Activated CD4-positive, CD25-positive, alpha-beta regulatory T cell treated with anti-CD3 and anti-CD28 coated beads, Interleukin-2, amount 50 U/mL, for 24 hours (primary cell): ENCODE measurements around the gene RXFP2.

Experiments
- ATAC-seq, 2 donors: fragments of 150-1000 bp; cut with Tn5 transposase; one replicate each; pipeline ENCODE4 v1.10.0; 2021; ENCODE audit warnings: mild to moderate bottlenecking in 1 of 2, moderate library complexity in 1 of 2

Gene RXFP2

DNA sequence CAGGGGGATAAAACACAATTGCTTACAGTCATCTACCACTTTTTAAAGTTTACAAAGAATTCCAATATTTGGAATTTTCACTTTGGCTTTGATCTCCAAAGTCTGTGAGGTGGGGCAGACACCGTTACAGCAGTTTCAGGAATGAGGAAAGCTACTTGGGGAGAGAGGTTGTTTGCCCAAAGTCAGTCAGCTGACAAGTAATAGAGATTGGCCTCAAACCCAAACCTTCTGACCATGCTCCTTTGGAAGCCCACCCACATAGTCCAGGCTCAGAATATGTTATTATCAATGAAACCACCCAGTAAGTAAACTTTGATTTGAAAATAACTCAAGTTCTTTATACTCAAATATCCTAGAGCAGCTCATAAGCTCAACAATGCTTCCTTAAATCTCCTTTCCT lies 29.0 kb downstream of the RXFP2 start:
- ATAC-seq = no peak

DNA sequence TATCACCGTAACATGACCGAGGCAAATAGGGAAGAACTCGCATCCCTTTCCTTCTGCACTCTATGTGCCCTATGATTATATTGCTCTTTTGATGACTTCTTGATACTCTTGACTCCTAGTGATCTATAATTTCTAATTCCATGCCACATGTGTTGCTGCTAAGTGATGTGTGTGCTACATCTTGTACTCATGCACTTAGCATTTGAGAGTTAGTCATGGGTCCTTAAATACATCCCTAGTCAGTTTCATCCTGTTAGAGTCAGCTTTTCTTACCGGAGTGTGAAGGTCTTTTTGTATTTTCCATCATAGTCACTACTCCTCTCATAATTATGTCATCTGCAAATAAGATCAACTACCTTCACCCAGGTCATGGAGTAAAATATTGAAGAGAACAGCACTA lies 30.2 kb downstream of the RXFP2 start:
- ATAC-seq = no peak

DNA sequence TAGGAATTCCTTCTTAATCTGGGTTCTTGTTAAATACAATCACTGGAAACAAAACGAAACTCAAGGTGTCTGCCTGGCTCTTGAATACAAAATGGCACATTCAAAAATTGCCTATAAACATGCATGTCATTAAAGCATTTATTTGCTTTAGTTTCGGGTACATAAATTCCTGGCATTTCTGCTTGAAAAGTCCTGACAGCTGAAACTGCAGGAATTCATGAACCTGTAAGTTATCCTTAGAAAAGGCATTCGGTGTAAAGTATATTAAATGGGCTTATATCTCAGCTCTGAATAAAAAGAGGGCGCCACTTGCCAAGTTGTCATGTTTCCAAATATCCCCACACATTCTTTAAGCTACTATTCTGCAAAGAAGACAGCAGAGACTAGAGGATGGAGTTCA lies 32.9 kb downstream of the RXFP2 start:
- ATAC-seq = no peak

DNA sequence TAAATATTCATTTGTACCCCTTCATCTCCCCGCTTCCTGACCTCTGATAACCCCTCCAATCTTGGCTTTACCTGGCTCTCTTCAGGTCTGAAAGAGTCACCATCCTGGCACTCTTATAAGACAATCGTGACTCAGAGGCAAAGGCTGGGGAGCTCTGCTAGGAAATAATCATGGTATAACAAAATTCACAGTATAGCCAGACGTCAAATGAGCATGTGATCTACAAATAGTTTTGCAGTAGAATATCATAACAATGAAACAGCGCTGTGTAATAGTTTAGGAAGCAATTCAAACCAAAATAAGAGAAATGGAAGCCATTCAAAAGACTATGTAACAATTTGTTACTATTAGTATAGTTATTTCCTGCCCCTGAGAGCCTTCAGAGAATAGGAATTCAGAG lies 34.2 kb downstream of the RXFP2 start:
- no peak for ATAC-seq

DNA sequence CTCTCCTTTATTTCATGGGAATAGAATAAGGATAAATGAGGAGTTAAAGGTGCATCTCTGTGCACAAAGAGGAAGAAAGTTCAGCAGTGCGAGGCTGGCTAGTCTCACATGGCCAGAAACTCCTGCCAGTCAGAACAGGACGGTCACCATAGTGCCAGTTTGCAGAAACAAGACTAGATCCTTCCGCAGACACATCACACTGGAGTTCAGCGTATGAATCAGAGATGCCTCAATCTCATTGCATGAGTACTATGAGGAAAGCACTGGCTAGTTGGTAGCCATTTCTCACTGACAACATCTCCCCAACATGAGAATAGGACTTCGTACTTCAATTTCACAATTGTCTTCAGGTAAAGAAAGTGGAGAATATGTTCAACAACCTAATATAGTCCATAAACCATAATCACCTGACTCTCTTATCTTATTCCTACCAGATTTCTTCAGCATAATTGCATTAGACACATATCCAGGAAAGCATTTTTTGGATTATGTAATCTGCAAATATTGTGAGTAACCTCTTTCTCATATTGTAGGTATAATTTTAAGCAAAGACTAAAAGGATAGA lies 34.9 kb downstream of the RXFP2 start:
- no peak for ATAC-seq

DNA sequence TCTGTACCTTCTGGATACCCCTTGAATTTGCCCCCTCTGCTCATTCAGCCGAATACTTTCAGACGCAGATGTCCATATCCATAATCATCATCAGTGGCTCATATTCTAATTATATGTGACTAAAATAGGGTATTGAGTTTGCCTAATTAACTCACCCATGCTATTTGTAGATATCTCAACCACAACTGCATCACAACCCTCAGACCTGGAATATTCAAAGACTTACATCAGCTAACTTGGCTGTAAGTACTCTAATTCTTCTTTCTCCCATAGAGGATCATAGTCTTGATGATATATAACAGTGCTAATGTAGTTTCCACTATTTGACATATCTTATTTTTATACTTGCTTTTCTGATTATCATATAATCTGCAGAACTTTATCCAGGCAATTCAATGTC lies 35.8 kb downstream of the RXFP2 start:
- no peak for ATAC-seq

DNA sequence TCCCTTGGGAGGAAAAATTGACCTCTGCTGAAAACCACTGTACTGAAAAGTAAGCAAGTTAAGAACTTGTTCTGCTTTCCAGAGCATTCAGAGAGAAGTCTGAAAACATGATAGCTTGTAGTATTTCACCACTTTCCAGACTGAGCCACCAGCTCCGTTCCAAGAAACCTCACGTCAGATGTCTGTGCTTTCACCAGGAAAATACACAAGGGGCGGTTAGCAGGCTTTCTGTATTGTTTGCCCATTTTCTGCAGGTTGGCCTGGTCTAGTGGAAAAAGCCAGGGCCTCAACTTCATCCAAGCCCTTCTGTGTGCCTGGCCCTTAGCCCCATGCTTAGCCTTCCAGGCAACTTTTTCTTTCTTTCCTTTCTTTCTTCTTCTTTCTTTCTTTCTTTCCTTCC lies 36.4 kb downstream of the RXFP2 start:
- no peak for ATAC-seq

DNA sequence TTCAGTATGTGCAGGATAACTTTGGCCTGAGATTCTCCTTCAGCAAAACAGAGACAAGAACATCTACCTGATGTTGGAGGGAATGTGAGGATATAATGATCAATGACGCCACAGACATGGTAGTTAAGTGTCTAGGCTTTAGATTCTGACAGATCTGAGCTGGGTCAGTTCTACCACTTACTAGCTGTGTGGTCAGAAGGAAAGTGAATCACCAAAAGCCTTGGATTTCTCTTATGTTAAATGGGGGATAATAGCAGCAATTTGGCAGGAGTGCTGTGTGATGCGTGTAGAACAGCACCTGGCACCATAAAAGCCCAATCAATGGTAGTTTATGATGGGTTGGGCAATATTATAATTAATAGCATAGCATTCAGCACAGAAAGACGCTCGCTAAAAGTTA lies 41.7 kb downstream of the RXFP2 start:
- ATAC-seq = no peak

DNA sequence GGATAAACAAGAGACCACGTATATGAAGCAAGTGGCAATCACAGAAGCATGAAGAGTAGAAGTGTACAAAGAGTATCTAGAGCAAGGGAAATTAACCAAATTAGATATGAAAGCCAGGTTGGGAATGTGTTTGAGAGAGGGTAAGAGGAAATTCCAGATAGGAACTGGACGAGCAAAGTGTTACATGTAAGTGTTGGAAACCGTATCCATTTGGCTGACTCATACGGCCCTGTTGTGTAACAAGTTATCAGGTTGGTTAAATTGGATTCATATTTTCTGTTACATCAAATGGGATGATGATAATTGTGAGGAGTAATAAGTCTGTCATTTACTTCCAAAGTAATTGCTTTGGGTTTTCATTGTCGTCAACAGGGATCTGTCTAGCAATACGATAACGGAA lies 46.7 kb downstream of the RXFP2 start:
- ATAC-seq = no peak

DNA sequence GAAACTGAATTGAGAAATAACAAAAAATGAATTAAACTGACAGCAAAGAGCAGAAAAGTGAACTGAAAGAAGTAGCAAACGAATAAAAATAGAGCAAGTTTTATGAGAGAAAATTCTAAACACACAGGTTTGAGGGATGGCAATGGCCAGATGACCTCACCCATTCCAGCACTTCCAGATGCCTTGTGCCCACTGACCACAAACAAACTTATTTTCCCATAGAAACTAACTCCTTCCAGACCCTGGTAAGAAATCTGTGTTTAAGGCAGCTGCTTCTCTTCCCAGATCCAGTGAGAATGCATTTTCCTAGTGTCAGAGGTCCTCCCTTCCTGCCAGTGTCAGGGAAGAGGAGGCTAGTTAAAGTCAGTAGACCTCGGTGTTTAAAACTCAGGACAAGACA lies 51.7 kb downstream of the RXFP2 start:
- ATAC-seq = no peak

DNA sequence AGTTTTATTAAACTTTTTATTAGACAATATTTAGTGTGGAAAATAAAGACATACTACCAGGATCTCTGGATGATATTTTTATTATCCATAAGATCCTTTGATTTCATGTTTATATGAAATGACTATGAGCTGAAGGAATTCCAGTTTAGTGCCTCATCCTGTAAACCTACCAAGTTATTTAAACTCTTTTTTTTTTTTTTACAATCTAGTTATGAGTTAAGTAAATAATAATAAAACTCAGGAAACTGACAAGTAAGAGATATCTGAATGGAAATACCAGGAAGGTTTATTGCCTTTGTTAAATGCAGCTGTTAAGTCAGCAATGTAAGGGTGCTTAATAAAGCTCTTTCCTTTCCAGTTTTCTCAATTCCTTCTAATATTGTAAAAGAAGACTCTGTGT lies 53.9 kb downstream of the RXFP2 start:
- no peak for ATAC-seq

DNA sequence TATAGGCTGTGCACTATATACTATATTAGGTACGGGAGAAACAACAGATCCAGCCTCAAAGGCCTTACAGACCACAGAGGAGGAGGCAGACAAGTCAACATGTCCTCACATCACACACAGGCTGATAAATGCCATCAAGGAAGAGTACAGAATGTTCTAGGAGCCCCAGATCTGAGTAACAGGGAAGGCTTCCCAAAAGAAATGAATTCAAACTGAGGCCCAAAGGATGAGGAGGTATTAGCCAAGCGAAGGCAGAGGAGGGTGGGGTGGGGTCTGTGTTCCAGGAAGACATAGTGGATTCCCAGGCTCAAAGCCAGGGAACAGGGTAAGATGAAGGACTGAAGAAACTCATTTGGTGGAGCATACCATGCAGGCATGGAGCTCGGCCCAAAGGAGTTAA lies 55.1 kb downstream of the RXFP2 start:
- no peak for ATAC-seq

DNA sequence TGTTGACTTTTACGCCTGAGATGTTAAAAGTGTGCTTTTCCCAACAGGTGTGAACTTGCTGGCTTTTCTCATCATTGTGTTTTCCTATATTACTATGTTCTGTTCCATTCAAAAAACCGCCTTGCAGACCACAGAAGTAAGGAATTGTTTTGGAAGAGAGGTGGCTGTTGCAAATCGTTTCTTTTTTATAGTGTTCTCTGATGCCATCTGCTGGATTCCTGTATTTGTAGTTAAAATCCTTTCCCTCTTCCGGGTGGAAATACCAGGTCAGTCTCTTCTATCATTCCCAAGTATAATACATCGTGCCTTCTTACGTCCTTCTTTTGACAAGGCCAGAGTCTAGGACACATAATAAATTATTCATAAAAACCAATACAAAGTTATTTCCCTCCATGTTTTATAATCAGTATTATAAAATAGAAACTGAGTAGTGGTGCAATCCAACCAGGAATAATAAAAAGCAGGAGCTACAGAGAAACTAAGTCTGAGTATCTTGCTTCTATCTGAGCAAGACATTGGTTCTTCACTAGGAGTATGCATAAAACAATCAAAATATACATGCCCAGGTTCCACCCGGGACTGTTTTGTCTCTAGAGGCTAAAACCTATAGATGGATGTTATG lies 57.9 kb downstream of the RXFP2 start:
- ATAC-seq = no peak

DNA sequence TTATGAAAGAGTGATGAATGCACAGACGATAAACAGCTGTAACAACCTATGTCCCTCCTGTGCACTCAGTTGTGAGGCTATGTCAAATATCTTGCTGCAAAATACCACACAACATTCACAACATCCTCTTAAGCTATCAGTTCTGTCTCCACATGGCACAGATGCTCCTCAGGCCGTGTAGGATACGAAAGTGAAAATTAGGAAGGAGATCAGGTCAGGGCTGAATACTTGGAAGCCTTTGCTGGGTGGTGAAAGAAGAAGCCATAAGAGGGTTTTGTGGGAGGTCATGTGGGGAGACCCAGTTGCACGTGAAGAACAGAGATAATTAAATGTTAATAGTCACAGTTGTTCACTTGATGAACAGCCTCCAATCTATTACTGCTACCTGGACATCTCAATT lies 58.9 kb downstream of the RXFP2 start:
- no peak for ATAC-seq

DNA sequence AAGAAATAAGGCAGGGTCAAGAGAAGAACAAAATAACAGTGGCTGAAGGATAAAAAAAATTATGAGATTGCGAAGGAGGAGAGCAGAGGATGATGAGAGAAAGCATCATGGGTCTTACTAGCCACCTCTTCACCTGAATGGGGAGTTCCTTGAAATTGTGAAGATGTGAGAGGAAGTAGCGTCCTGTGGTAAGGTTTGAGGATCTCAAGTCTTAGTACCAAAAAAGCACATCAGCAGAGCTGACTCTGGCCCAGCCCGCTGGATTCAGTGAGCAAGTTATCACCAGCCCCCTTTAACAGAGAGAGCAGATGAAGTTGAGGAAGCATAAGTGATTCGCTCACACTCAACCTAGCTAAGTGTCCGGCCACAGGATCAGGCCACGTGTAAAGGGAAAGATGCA lies 61.8 kb downstream of the RXFP2 start:
- no peak for ATAC-seq

DNA sequence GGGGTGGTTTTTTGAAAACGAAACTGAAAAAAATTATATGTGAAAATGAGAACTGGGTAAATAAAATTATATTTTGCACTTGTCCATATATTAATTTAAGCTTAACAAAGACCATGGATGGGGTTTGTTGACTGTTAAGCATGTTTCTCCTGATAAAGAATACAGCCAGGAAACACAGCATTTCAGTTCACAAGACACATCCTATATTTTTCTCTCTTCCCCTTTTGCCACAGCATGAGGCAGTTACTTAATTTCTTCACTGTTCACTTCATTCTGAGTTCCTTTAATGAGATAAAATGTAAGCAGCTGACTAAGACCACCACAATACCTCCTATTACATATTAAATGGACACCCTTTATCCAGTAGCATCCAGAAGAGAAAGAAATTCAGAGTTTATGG lies 64.0 kb downstream of the RXFP2 start:
- no peak for ATAC-seq

DNA sequence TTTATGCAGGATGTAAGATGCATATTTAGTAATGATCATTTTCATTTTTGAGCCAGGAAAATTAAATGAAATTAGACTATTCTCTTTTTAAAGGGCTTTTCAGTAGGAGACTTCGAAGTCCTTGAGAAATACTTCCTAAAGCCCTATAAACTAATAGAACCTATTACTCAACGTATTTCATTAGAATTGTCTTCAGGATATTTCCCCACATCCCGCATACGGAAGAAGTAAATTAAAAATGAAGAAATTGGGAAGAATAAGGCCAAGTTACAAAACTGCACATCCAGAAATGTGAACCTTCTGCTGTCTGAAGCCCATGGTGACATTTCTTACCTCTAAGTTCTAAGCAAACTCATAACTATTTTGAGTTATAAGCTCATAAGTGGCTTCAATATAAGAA lies 66.5 kb downstream of the RXFP2 start:
- no peak for ATAC-seq

DNA sequence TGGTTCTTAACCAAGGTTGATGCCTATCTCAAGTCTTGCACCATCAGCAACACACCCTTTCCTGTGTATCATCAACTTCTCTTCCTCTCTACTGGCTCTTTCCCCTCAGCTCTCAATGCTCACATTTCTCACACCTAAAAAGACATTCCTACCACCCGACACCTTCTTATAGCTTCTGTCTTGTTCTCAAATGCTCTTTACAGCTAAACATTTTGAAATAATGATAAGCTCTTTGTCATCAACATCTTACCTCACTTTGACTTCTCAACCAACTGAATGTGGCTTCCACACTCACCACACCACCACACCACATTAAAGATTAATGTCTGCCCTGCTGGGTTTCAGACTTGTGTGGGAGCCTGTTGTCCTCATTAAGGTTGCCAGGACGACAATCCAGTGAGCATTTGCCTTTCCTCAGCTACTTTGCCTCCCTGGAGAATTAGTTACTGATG lies 67.8 kb downstream of the RXFP2 start:
- ATAC-seq = peak in 1 of 2 donors; percentile 65

DNA sequence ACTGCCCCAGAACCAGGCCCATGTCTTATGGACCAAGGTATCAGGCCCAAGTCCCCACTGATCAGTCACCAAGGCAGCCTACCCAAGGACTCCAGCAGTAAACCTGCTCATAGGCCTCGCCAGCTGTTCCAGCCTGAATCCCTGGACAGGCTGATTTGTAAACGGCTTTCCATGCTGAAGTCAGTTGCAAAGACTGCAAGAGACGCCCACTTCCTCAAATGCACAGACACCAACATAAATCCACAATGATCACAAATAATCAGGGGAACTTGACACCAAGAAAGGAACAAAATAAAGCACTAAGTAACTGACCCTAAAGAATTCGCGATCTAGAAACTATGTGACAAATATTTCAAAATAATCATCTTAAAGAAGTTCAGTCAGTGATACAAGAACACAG lies 75.2 kb downstream of the RXFP2 start:
- ATAC-seq = no peak

DNA sequence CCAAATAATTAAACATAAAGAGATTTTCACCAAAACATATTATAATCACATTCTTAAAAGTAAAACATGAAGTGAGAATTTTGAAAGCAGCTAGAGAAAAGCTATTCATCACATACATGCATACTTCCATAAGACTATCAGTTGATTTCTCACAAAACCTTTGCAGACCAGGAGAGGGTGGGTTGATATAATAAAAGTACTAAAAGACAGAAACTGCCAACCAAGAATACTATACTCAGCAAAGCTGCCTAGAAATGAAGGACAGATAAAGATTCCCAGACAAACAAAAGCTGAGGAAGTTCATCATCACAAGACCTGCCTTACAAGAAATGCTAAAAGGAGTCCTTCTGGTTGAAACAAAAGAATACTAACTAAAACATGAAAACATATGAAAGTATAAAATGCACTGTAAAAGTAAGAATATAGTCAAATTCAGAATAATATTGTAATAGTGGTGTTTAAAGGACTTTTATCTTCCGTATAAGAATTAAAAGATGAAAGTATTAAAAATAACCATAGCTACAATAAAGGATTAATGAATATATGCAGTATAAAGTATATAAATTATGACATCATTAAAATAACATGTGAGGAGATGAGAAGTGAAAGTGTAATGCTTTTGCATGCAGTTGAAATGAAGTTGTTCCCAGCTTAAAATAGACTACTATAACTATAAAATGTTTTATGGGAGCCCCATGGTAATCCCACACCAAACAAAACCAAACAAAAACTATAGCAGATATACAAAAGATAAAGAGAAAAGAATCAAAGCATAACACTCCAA lies 76.2 kb downstream of the RXFP2 start:
- no peak for ATAC-seq

DNA sequence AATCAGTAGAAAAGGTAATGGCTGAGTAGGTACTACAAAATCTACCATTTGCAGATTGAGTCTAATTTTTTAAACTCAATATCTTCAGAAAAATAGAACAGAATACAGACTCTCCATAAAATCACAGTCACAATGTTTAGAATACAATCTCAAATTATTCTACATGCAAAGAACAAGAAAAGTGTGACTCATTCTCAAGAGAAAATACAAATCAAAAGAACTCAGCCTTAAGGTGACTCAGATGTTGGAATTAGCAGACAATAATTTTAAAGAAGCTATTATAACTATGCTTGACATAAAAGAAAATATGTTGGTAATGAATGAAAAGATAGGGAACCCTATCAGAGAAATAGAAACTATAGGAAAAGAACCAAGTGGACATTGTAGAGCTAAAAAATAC lies 78.9 kb downstream of the RXFP2 start:
- ATAC-seq = no peak

DNA sequence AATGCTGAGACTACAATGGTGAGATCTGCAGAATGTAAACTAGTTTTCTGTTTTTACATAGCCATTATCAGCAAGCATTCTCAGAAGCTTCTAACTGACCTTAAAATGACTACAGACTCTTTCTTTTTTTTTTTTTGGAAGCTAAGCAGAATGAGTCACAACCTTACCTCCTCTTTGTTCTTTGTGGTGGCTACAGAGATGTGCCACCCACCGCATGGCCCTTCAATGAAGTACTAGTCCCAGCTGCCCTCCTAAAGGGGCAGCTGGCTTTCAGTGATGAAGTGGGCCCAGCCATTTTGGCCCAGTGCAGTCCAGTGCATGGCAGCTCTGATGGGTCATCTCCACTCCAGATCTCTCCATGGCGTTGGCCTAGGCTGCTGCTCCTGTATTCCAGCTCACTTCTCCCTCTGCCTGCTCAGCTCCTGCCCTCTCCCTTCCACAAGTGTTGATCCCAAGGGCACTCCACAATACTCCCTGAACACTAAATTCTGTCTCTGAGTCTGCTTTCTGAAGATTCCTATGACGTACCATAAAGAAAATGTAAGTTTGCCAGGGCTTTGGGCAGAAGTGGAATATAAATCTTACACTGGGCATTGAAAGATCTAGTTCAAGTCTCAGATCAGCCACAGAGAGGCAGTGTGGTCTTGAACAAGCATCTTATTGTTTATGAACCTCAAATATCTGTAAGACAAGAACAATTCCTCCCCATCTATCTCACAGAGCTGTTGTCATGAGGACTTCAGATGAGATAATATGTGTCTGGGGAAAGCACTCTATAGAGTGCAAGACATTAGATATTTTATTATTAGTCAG lies 85.6 kb downstream of the RXFP2 start:
- peak in 1 of 2 donors; percentile 17 for ATAC-seq

DNA sequence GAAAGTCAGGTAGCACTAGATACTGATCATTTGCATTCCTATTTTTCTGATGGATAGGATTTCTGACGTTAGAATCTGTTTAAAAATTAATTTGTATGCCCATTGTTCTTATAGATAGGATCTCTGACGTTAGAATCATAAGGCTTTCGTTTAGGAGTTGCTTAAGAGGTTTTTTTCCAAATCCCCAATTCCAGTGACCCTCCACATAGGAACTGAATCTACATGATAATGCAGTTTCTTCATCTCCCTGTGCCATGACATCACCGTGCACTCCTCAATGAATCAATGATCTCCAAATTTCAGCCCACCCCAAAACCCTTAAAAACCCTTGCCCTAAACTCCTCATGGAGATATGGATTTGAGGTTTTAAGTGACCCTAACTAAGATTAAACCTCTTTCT lies 87.2 kb downstream of the RXFP2 start:
- ATAC-seq = no peak

DNA sequence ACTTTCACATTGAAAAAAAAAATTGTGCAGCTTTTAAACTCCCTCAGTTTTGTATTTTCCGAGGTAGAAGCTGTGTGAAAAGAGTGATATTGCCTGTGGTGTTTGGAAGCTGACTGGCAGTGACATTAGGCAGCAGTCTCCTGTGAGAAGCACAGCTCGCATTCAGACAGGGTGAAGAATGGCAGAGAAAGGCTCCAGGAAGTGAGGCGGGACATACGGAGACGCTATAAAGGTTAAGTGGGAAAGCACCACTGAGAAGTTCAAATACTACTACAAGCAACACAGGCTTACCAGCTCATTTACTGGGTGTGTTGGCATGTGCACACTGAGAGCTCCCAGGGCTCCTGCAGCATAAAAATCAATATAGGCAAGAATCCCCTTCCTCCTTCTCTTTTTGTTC lies 88.4 kb downstream of the RXFP2 start:
- ATAC-seq = no peak
